ENCODE results near the gene AP2A1.
"Not testable (repeated sequence)": the region's sequence is repeated elsewhere in the genome, so short reads cannot be mapped to it uniquely, and the experiment has no call there.

Gene AP2A1

GRCh38 chr19:49811328-49811727 is 44.5 kb downstream of the AP2A1 start:
- in situ Hi-C loops (cut with MboI; ENCODE audit: low sequenced_read_pairs) = no loop called here

GRCh38 chr19:49812452-49812996 is 45.7 kb downstream of the AP2A1 start:
- in situ Hi-C loops (cut with MboI; ENCODE audit: low sequenced_read_pairs) = no loop called here

GRCh38 chr19:49812997-49813861 is 46.4 kb downstream of the AP2A1 start, which contains the start of gene FUZ:
TSS of gene FUZ (minus strand) at chr19:49813292. CDS start at chr19:49813106, 186 bp downstream.
- in situ Hi-C loops (cut with MboI; ENCODE audit: low sequenced_read_pairs) = no loop called here

- in situ Hi-C loops (cut with MboI; ENCODE audit: low sequenced_read_pairs) = no loop called here
Observed at GRCh38 chr19:49814010-49814409, 47.2 kb downstream of the AP2A1 start.

GRCh38 chr19:49816590-49816989 is 49.8 kb downstream of the AP2A1 start:
- in situ Hi-C loops (cut with MboI; ENCODE audit: low sequenced_read_pairs) = no loop called here

- in situ Hi-C loops (cut with MboI; ENCODE audit: low sequenced_read_pairs) = no loop called here
Observed at GRCh38 chr19:49817964-49818648, 51.3 kb downstream of the AP2A1 start, which contains the start of gene MED25. TSS of gene MED25 (plus strand) at chr19:49818289. CDS start at chr19:49818342, 53 bp downstream.

GRCh38 chr19:49818649-49819370 is 52.0 kb downstream of the AP2A1 start:
- in situ Hi-C loops (cut with MboI; ENCODE audit: low sequenced_read_pairs) = no loop called here

GRCh38 chr19:49819452-49820115 is 52.8 kb downstream of the AP2A1 start:
- in situ Hi-C loops (cut with MboI; ENCODE audit: low sequenced_read_pairs) = not testable (repeated sequence)

GRCh38 chr19:49820125-49820524 is 53.3 kb downstream of the AP2A1 start:
- in situ Hi-C loops (cut with MboI; ENCODE audit: low sequenced_read_pairs) = no loop called here

GRCh38 chr19:49823472-49823871 is 56.7 kb downstream of the AP2A1 start:
- in situ Hi-C loops (cut with MboI; ENCODE audit: low sequenced_read_pairs) = no loop called here

- in situ Hi-C loops (cut with MboI; ENCODE audit: low sequenced_read_pairs) = no loop called here
Observed at GRCh38 chr19:49824662-49825061, 57.9 kb downstream of the AP2A1 start.

GRCh38 chr19:49827034-49827433 is 60.2 kb downstream of the AP2A1 start:
- in situ Hi-C loops (cut with MboI; ENCODE audit: low sequenced_read_pairs) = no loop called here

- in situ Hi-C loops (cut with MboI; ENCODE audit: low sequenced_read_pairs) = no loop called here
Observed at GRCh38 chr19:49829200-49829599, 62.4 kb downstream of the AP2A1 start.

- in situ Hi-C loops (cut with MboI; ENCODE audit: low sequenced_read_pairs) = no loop called here
Observed at GRCh38 chr19:49829721-49830120, 62.9 kb downstream of the AP2A1 start.

- in situ Hi-C loops (cut with MboI; ENCODE audit: low sequenced_read_pairs) = no loop called here
Observed at GRCh38 chr19:49830766-49831165, 64.0 kb downstream of the AP2A1 start.

- in situ Hi-C loops (cut with MboI; ENCODE audit: low sequenced_read_pairs) = no loop called here
Observed at GRCh38 chr19:49831592-49831991, 64.8 kb downstream of the AP2A1 start.

- in situ Hi-C loops (cut with MboI; ENCODE audit: low sequenced_read_pairs) = no loop called here
Observed at GRCh38 chr19:49832556-49832955, 65.8 kb downstream of the AP2A1 start.

GRCh38 chr19:49833599-49833998 is 66.8 kb downstream of the AP2A1 start:
- in situ Hi-C loops (cut with MboI; ENCODE audit: low sequenced_read_pairs) = no loop called here

GRCh38 chr19:49835562-49835961 is 68.8 kb downstream of the AP2A1 start:
- in situ Hi-C loops (cut with MboI; ENCODE audit: low sequenced_read_pairs) = no loop called here

- in situ Hi-C loops (cut with MboI; ENCODE audit: low sequenced_read_pairs) = no loop called here
Observed at GRCh38 chr19:49836176-49837008, 69.6 kb downstream of the AP2A1 start.

Measured in HL-60/S4 treated with retinoic acid at 250 ng/mL for 4 days and 3 days (cell line).